Inflammatory macrophage treated with lipopolysaccharide for 1 hour (primary cell): Measurements from ENCODE around the gene SREK1IP1.
"Not testable (repeated sequence)": the region's sequence is repeated elsewhere in the genome, so short reads cannot be mapped to it uniquely, and the experiment has no call there.

ENCODE experiments used
- DNase-seq, 2 donors: peaks; one replicate each; pipeline ENCODE4 v3.0.0-alpha.2; 2020 to 2022

Gene SREK1IP1

GRCh38 chr5:64763948-64764503 lies 4.5 kb downstream of the SREK1IP1 start:
- DNase-seq = no peak

DNA sequence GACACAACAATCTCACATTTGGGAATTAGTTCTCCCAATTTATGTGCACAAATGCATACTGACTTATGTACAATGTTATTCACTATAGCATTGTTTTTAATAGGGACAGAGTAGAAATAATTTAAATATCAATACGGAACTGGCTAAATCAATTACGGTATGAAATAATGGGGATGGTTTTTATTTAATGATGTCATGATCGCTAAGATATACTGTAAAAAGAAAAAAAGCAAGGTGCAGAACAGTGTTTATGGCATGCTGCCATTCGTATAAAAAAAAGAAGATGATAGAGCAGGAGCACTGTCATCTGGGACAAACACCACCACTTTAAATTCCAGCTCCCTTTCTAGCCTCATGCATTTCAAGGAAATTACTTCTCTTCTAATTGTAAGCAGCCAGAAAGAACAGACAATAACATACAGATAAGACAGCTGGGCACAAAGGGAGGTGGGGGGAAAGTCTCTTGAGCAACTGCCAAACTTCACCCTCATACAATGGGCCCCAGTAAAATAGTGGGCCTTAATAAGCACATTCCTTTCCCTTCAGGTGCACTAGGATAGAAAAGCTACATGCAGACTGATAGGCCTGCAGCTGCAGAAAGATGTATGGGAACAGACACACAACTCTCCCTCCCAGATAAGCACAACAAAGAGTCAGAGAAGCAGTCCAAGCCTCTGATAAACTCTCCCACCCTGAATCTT lies 8.4 kb downstream of the SREK1IP1 start:
- no peak for DNase-seq

DNA sequence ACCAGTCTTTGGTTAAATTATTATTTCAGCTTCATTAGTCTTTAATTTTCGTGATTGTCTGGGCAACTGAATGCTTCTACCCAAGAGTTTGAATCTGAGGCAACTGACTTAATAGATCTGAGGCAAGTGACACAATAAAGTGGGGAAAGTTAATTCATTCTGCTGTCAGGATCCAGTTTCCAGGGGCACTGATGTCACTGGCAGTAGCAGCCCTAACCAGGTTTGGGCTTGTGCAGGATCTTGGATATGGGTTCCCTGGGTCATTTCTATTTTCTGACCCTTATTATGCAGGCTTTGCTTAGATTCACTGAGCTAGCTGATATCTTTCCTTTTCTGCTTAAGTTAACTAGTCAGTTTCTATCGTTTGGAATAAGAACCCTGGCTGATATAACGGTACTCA lies 9.6 kb downstream of the SREK1IP1 start:
- no peak for DNase-seq

- DNase-seq = no peak
Observed at GRCh38 chr5:64754066-64754465, 14.4 kb downstream of the SREK1IP1 start.

GRCh38 chr5:64749385-64749784 lies 19.1 kb downstream of the SREK1IP1 start:
- no peak for DNase-seq

GRCh38 chr5:64746446-64746845 lies 22.0 kb downstream of the SREK1IP1 start:
- no peak for DNase-seq

DNA sequence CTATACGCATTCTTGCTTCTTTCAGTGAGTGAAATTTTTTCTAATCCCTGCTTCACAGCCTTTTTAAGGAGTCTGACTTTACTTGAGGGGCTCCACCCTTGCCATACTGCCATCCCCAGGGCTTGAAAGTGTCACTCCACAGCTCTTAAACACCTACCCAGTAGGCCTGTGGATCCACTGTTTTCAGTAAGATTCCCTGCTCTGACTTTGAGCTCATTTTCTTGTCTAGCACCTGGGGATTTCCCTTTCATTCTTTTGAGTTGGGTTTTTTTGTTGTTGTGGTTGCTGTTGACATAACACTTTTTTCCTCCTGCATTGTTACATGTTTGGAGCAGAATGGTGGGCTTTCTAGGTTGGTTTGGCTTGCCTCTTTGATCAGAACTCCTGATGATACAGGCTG lies 23.6 kb downstream of the SREK1IP1 start:
- DNase-seq = no peak

GRCh38 chr5:64742821-64743220 lies 25.7 kb downstream of the SREK1IP1 start:
- DNase-seq = no peak

DNA sequence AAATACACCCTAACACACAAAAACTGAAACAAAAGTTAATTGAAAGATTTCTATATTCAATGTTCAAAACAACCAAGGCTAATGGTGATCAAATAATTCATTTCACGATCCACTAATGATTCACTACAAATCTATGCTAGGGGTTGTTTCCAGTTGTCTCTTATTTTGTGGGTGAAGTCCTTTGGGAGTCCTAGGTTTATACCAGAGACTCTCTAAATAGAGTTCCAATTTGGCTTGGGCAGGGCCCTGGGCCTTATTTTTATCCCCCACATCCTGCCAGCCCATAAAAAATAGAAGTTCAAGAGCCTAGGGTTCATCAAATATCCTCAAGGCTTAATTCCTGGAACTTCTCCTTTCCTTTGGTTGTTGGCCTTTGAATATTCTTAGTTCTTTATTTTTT lies 26.1 kb downstream of the SREK1IP1 start:
- no peak for DNase-seq

DNA sequence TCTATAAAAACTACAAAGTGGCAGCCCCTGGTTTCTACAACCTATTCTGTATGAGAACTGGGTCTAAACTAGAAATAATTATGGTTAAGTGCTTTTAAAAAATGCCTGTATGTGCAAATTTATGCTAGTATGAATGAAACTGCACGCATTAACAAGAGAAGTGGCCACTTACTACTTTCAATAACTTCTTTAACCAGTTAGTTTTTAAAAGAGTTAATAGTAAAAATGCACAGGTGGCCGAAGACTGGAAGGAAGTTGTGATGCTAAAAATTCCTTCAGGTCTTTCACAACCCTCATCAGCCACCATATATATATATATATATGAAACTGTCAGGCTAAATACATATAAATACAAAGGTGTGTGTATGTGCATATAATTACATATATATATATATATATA lies 41.3 kb downstream of the SREK1IP1 start:
- DNase-seq = no peak

DNA sequence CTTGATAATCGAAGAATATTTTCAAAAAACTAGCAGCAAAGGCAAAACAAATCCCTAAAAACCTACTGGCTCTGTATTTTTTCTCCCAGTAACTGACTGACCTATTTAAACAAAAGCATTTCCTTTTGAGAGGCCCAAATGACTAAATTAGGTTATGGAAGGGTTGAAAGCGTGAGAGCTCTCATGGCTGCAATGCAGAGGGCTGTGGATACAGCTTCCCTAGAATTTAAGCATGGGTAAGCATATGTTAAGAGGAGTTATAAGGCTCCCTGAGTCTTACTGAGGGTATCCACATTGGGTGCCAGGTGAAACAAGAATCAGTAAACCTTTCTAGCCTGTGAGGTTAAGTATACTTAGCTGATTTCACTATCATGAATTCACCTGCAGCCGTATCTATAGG lies 45.9 kb downstream of the SREK1IP1 start:
- DNase-seq = no peak

DNA sequence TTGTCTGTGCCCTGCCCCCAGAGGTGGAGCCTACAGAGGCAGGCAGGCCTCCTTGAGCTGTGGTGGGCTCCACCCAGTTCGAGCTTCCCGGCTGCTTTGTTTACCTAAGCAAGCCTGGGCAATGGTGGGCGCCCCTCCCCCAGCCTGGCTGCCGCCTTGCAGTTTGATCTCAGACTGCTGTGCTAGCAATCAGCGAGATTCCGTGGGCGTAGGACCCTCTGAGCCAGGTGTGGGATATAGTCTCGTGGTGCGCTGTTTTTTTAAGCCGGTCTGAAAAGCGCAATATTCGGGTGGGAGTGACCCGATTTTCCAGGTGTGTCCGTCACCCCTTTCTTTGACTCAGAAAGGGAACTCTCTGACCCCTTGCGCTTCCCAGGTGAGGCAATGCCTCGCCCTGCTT lies 54.0 kb downstream of the SREK1IP1 start:
- not testable (repeated sequence) for DNase-seq

DNA sequence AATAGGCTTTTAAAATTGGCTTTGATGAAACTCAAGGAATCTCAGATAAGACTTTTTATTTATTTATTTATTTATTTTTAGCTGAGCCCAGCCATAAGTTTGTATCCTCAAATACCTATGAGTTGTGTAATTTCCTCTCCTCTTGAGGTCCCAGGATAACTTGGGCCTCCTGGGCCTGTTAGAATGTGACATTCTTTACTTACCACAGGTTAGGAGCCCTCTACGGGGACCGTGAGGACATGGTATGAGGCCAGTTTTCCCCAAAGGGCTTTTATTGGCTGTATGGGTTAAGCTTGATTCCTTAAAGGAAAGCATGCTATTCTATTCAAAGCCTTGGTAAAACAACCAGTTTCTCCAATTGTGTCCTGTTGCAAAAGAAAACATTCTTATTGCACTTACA lies 61.3 kb downstream of the SREK1IP1 start:
- DNase-seq = no peak

- DNase-seq = not testable (repeated sequence)
Observed at GRCh38 chr5:64706074-64706473, 62.4 kb downstream of the SREK1IP1 start.

DNA sequence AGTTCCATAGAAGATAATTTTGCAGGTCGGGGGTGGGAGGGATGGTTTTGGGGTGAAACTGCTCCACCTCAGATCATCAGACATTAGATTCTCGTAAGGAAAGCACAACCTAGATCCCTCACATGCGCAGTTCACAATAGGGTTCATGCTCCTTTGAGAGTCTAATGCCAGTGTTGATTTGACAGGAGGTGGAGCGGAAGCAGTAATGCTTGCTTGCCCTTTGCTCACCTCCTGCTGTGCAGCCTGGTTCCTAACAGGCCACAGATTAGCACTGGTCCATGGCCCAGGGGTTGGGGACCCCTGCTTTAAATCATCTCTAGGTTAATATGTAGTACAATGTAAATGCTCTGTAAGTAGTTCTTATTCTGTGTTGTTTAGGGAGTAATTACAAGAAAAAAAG lies 67.7 kb downstream of the SREK1IP1 start:
- DNase-seq = no peak

GRCh38 chr5:64696414-64696813 lies 72.1 kb downstream of the SREK1IP1 start:
- not testable (repeated sequence) for DNase-seq

- DNase-seq = no peak
Observed at GRCh38 chr5:64693636-64694035, 74.9 kb downstream of the SREK1IP1 start.

DNA sequence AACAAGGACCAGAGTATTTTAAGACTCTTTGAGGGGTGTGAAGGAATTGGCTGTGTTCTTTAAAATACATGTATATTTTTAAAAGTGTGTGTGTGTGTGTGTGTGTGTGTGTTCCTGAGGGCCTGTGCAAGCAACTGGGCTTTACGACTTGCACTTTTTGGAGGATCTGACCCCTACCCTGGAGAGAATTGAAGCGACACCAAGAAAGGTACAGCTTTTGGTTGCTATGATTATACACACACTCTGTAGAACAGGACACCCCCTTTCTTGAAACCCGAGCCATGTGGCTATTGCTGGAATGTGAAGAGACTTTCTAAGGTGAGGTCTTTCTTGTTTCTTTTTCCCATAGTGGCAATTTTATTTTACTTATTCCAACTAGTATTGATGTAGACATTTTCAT lies 77.2 kb downstream of the SREK1IP1 start:
- DNase-seq = no peak

DNA sequence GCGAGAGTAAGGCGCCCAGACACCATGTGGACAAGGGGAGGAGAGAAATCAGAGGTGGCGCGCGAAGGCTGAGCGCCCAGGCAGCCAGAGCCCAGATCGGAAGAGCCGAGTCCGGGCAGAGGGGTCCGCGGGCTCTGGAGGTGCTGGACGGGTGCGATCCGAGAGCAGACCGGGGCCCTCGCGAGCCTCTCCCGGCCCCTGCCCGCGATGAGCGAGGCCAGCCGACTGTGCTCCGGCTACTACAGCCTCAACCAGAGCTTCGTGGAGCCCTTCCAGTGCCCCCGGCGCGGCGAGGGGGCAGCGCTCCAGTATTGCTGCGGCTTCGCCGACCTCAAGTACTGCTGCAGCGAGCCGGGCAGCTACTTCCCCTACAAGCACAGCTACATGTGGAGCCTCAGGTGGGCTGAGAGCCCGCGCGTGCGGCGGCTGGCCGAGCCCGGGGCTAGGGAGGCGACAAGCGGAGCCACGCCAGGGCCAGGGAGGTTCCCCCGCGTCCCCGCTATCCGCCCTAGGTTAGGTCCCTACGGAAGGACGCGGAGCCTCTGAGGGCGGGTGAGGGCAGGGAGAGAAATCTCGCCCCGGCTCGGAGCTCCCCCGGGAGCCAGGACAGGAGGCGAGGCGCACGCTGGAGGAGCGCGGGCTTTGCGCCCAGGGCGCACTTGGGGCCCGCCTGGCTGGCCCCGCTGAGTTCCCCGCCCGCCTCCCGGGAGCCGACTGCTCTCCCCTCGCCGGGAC lies 77.9 kb downstream of the SREK1IP1 start, which contains the start of gene SHISAL2B:
Gene SHISAL2B, plus strand, starts transcription at position 87 of the 735 bp plus-strand sequence. Its CDS starts 121 bp downstream, at position 208.
- DNase-seq = no peak

DNA sequence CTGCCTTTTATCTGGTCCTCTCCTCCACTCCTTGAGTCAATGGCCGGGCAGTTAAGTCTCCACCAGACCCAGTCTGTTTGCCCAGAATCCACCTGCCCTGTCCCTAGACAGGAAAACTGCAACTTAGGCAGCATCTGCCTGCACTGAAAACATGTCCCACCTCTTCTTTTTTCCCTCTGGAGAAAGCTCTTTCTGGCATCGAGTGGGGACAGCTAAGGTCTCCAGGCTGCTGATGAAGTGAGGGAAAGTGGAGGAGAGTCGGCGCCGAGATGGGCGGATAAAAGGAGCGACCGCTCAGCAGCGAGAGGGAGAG lies 78.4 kb downstream of the SREK1IP1 start:
- no peak for DNase-seq

DNA sequence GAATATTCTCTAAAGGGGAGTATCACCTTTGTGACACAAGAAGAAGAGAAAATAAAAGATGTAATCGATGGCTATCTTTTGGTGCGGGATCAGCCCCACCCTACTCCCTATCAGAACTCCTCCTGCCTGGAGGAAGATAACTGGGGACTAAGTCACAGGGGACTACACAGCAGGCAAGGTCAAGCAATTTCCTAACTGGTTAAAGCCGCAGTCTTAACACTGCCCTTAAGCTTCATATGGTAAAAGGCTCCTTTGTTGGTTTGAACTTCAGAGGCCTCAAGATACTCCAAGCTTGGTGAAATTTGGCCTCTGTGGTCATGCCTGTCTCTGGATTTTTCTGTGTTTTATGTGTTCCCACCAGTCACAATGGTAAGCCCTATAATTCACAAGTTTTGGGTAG lies 79.5 kb downstream of the SREK1IP1 start:
- no peak for DNase-seq

DNA sequence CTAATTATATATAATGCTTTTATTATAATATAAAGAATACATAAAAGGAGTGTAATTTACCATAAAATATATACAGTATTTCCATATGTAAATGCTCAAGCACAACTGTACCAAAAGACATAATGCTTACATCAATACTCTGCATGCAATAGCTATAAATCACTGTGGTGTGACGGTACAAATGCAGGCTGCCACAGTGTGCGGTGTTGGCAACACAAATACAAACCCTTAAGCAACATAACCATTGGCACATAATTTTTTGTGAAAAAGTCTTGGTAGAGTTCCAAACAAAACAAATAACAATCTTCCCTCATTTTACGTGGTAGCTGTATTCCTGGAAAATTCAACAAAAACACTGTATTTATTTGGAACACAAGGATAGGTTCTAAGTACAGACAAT lies 80.1 kb downstream of the SREK1IP1 start:
- no peak for DNase-seq

- DNase-seq = no peak
Observed at GRCh38 chr5:64685866-64686265, 82.6 kb downstream of the SREK1IP1 start.

- DNase-seq = no peak
Observed at GRCh38 chr5:64682608-64683007, 85.9 kb downstream of the SREK1IP1 start.
